ENCODE data around the gene SHC2. TPM values are rescaled to one million over a fixed set of nuclear protein-coding genes. Genes with fewer than 3 reads are reported as not detected.
"Not testable (repeated sequence)": the region's sequence is repeated elsewhere in the genome, so short reads cannot be mapped to it uniquely, and the experiment has no call there.

Gene SHC2
- total RNA-seq, 1 donor from 2014 or later = 31.6 TPM

- no peak for ATAC-seq
- DNase-seq (ENCODE audit: low spot score) = no peak
- intact Hi-C loops (cut with DNase I) = no loop called here
Measured at GRCh38 chr19:435707-436412, 25.0 kb downstream of the SHC2 start.

DNA sequence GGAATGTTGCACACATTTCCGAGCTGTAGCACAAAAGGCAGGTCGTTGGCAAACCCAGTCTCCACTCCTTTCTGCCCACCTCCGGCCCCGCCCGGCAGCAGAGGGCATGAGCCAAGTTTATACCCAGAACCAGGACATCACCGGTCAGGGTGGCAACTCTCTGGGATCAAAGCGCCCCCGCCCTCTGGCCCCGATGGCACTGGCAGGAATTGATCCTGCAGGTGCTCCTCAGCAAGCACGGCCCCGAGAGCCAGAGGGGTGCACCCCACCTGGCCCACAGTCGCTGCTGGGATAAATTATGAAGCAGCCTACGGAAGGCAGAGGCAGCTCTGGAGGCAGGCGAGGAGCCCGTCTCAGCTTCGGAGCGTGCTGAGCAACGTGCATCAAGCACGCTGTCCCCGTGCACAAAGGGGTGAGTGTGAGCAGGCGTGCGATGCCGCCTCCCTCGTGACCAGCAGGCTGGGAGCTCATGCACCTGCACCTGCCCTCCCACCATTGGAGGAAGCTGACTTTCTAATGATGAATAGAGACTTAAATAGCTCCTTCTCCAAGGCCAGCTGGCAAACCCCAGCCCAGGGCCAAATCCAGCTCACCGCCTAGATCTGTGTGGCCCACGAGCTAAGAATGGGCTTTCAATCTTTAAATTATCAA, 25.7 kb downstream of the SHC2 start:
- DNase-seq (ENCODE audit: low spot score) (no peak), ATAC-seq (no peak)
- intact Hi-C loops (cut with DNase I) = no loop called here

DNA sequence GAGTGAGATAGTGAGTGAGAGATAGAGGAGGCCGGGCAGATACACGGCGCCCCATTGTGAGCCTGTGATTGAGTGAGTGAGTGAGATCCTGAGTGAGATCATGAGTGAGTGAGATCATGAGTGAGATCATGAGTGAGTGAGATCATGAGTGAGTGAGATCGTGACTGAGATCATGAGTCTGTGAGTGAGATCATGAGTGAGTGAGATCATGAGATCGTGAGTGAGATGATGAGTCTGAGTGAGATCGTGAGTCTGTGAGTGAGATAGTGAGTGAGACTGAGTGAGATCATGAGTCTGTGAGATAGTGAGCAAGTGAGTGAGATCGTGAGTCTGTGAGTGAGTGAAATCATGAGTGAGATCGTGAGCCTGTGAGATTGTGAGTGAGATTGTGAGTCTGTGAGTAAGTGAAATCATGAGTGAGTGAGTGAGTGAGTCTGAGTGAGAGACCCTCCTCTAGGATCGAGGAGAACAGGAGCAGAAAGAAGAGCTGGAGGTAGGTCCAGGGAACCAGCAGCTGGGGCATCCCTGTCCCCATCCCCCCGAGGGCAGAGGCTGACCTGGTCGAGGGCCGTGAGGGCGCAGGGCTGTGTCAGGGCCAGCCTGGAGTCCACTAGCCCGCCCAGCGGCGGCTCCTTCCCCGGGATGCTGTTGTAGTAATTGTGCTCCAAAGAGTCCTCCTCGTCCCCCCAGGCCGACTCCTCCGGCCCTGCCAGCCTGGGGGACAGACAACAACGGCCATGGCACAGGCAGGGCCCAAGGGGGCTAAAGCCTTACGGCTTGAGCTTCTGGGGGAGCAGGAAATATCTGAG, 26.5 kb downstream of the SHC2 start:
- intact Hi-C loops (cut with DNase I) = no loop called here
- no peak for DNase-seq (ENCODE audit: low spot score)
- ATAC-seq = no peak

GRCh38 chr19:430701-431100, 30.1 kb downstream of the SHC2 start:
- ATAC-seq = no peak
- no peak for DNase-seq (ENCODE audit: low spot score)
- intact Hi-C loops (cut with DNase I) = no loop called here

DNA sequence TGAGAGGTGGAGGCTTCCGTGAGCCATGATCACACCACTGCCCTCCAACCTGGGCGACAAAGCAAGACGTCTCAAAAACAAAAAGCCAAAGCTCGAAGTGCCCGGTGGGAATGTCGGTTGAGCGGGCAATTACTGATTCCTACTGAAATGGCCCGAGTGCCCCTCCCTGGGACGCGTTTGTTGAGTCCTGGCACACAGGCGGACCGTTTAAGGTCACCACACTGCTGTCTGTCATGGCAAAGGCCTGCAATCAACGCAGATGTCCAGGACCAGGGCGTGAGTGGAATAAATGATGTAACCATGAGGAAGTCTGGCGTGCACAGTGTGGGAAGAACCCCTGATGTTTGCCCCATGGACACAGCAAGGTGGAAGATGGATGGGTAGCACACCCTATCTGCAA, 32.7 kb downstream of the SHC2 start:
- no peak for ATAC-seq
- intact Hi-C loops (cut with DNase I) = no loop called here
- no peak for DNase-seq (ENCODE audit: low spot score)

DNA sequence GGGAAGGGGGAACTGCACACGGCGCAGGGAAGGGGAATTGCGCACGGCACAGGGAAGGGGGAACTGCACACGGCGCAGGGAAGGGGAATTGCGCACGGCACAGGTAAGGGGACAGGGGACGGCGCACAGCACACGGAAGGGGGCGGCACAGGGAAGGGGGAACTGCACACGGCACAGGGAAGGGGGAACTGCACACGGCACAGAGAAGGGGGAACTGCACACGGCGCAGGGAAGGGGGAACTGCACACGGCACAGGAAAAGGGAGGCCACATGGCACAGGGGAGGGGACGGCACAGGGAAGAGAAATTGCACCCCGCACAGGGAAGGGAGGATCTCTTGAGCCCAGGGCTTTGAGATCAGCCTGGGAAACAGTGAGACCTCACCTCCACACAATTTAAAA, 33.2 kb downstream of the SHC2 start:
- intact Hi-C loops (cut with DNase I); DNase-seq (ENCODE audit: low spot score); ATAC-seq: not testable (repeated sequence)

DNA sequence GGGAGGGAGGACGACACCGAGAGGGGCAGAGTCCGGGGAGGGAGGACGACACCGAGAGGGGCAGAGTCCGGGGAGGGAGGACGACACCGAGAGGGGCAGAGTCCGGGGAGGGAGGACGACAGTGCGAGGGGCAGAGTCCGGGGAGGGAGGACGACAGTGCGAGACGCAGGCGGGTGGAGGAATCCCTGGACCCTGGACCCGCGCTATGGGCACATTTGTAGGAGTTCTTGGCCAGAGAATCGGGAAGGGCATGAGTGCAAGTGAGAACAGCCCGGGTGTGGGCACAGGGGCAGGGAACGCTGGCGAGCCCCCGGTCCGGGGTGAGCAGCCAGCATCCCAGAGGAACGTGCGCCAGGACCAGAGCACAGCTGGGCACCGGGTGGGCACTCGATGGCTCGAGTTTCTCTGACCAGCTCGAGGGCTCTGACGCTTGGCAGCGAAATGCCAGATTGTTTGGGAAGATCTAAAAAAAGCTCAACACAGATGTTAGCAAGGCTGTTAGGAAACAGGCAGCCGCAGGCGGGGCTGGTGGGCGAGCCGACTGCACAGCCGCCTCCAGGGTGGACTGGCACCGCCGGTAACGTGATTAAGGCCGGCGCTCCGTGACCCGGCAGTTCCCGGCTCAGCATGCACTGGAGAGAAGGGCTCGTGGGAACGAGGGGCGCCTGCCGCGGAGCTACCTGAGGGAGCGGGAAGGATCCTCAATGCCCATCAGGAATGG, 33.9 kb downstream of the SHC2 start:
- intact Hi-C loops (cut with DNase I) = no loop called here
- DNase-seq (ENCODE audit: low spot score) = no peak
- ATAC-seq = no peak

- DNase-seq (ENCODE audit: low spot score) (no peak), ATAC-seq (no peak)
- intact Hi-C loops (cut with DNase I) = no loop called here
Measured at GRCh38 chr19:425056-425455, 35.8 kb downstream of the SHC2 start.

GRCh38 chr19:424546-424945, 36.3 kb downstream of the SHC2 start:
- intact Hi-C loops (cut with DNase I) = no loop called here
- ATAC-seq = no peak
- no peak for DNase-seq (ENCODE audit: low spot score)

- intact Hi-C loops (cut with DNase I) = no loop called here
- DNase-seq (ENCODE audit: low spot score) (no peak), ATAC-seq (no peak)
Measured at GRCh38 chr19:423691-424466, 37.0 kb downstream of the SHC2 start.

DNA sequence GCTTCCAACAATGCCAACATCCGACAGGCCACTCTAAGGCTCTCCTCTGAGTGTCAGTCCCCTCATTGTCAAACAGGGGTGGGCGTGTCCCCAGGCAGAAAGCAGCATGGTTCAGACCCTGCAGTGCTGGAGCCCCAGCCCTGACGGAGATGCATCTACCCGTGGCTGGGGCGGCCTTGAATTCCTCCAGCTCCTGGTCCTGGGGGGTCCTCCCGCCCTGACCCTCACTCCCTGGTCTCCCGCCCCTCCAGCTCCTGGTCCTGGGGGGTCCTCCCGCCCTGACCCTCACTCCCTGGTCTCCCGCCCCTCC, 38.0 kb downstream of the SHC2 start:
- intact Hi-C loops (cut with DNase I); ATAC-seq; DNase-seq (ENCODE audit: low spot score): not testable (repeated sequence)

GRCh38 chr19:422213-422916, 38.5 kb downstream of the SHC2 start:
- DNase-seq (ENCODE audit: low spot score) = no peak
- intact Hi-C loops (cut with DNase I) = no loop called here
- ATAC-seq = no peak

GRCh38 chr19:419721-420515, 40.9 kb downstream of the SHC2 start:
- ATAC-seq (no peak), DNase-seq (ENCODE audit: low spot score) (no peak)
- intact Hi-C loops (cut with DNase I) = no loop called here

GRCh38 chr19:418761-419671, 41.8 kb downstream of the SHC2 start:
- no peak for DNase-seq (ENCODE audit: low spot score)
- ATAC-seq = peak; percentile 61
- intact Hi-C loops (cut with DNase I) = no loop called here

- intact Hi-C loops (cut with DNase I) = no loop called here
- DNase-seq (ENCODE audit: low spot score) (no peak), ATAC-seq (no peak)
Measured at GRCh38 chr19:416416-416815, 44.4 kb downstream of the SHC2 start.

- intact Hi-C loops (cut with DNase I) = no loop called here
- DNase-seq (ENCODE audit: low spot score) (no peak), ATAC-seq (no peak)
Measured at GRCh38 chr19:415292-415691, 45.5 kb downstream of the SHC2 start.
